ENCODE data around the gene AMACR. TPM values are rescaled to one million over a fixed set of nuclear protein-coding genes. Genes with fewer than 3 reads are reported as not detected.

The AMACR gene
- total and polyA plus RNA-seq, 2 donors (not counting 3 experiments of a cell fraction or from before 2014, with no cell fraction given): 6.7 to 8.7 TPM

DNA sequence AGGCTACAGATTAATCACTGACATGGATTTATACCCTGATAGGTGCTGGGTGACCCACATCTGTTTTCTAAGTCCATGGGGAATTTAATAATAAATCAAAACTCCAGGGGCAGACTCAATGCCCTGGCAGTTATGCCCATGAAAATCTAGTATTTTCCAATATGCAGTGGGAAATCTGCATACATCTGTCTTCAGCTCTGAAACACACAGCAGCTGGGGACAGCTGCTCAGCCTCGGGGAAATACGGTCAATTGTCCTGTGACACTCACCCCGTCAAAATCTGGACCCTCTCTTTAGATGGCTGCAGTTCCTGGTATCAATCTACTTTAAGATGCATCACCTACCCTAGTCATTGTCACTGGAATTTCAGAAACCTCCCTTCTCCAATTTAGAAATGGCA, 47.8 kb upstream of the AMACR start:
- Histone ChIP-seq H3K4me3 (replicated peaks in 1 of 3; ENCODE audit: insufficient read depth in 1 of 3, low read depth in 1 of 3, low read length in 3 of 3) (no peak overlapping the region), H3K4me2 (ENCODE audit: insufficient read depth, low read length) (no peak overlapping the region), H3K9me1 (replicated peaks; ENCODE audit: control insufficient read depth, extremely low read depth, insufficient read depth, low read length) (no peaks in the 10 kb centered on the region), H3K36me3 (ENCODE audit: control insufficient read depth in 2 of 2, extremely low read depth in 1 of 2, insufficient read depth in 2 of 2, low read length in 2 of 2) (no peaks in the 10 kb centered on the region), H3K27ac (ENCODE audit: insufficient read depth, low read depth, low read length) (no peak overlapping the region), H3K9ac (replicated peaks; ENCODE audit: extremely low read depth, insufficient read depth, low read length) (no peak overlapping the region), H3K27me3 (ENCODE audit: control insufficient read depth in 2 of 2, insufficient read depth in 2 of 2, low read length in 2 of 2) (no peaks in the 10 kb centered on the region), H3K9me3 (replicated peaks; ENCODE audit: control insufficient read depth, insufficient read depth, low read length) (no peaks in the 10 kb centered on the region), H3K79me2 (ENCODE audit: control insufficient read depth, insufficient read depth, low read length) (no peaks in the 10 kb centered on the region), H2AFZ (ENCODE audit: low read depth, low read length) (no peak overlapping the region), H4K20me1 (replicated peaks; ENCODE audit: control insufficient read depth, extremely low read depth, insufficient read depth, low read length) (no peaks in the 10 kb centered on the region), H3K4me1 (ENCODE audit: control insufficient read depth, extremely low read depth, insufficient read depth, low read length) (peaks cover 8% of the 10 kb centered on the region)
- TF ChIP-seq MYC (IDR thresholded peaks at IDR 0.05; ENCODE audit: low read depth, low read length) (no peak), POLR2AphosphoS5 (IDR thresholded peaks at IDR 0.05; ENCODE audit: insufficient read depth, low read depth, low read length) (no peak), POLR2A (IDR thresholded peaks at IDR 0.05; ENCODE audit: low read depth, low read length) (no peak), GATA2 (IDR thresholded peaks at IDR 0.05; ENCODE audit: insufficient read depth, insufficient read length, low read depth, low read length) (no peak), EZH2 (IDR thresholded peaks at IDR 0.05; ENCODE audit: borderline replicate concordance, low read depth, low read length, severe bottlenecking) (no peak), FOS (IDR thresholded peaks at IDR 0.05; ENCODE audit: borderline replicate concordance, insufficient read depth, low read length) (no peak), JUN (IDR thresholded peaks at IDR 0.05; ENCODE audit: borderline replicate concordance, insufficient read depth, insufficient read length, low read depth) (no peak)
- TF ChIP-seq, protein P1, sequence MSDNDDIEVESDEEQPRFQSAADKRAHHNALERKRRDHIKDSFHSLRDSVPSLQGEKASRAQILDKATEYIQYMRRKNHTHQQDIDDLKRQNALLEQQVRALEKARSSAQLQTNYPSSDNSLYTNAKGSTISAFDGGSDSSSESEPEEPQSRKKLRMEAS (IDR thresholded peaks at IDR 0.05; ENCODE audit: insufficient read depth, insufficient read length): no peak
- TF ChIP-seq, protein P2, sequence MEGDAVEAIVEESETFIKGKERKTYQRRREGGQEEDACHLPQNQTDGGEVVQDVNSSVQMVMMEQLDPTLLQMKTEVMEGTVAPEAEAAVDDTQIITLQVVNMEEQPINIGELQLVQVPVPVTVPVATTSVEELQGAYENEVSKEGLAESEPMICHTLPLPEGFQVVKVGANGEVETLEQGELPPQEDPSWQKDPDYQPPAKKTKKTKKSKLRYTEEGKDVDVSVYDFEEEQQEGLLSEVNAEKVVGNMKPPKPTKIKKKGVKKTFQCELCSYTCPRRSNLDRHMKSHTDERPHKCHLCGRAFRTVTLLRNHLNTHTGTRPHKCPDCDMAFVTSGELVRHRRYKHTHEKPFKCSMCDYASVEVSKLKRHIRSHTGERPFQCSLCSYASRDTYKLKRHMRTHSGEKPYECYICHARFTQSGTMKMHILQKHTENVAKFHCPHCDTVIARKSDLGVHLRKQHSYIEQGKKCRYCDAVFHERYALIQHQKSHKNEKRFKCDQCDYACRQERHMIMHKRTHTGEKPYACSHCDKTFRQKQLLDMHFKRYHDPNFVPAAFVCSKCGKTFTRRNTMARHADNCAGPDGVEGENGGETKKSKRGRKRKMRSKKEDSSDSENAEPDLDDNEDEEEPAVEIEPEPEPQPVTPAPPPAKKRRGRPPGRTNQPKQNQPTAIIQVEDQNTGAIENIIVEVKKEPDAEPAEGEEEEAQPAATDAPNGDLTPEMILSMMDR (IDR thresholded peaks at IDR 0.05; ENCODE audit: extremely low read depth in 1 of 2, insufficient read depth in 1 of 2, low read depth in 1 of 2, low read length in 2 of 2): no peak
- intact Hi-C loops (cut with micrococcal nuclease): no loop called here
- no TSS peak for BruUV-seq (replicated peaks)
- ChIA-PET POLR2A (no interaction called here), CTCF (no interaction called here)
- DNase-seq (ENCODE audit: low read depth, low spot score): no peak
- dilution Hi-C loops (cut with MboI; ENCODE audit: extremely low pct_ligation_motif_present, low sequenced_read_pairs): no loop called here
- FAIRE-seq: no peak
